ENCODE data around the gene C19orf44.

C19orf44 gene

DNA sequence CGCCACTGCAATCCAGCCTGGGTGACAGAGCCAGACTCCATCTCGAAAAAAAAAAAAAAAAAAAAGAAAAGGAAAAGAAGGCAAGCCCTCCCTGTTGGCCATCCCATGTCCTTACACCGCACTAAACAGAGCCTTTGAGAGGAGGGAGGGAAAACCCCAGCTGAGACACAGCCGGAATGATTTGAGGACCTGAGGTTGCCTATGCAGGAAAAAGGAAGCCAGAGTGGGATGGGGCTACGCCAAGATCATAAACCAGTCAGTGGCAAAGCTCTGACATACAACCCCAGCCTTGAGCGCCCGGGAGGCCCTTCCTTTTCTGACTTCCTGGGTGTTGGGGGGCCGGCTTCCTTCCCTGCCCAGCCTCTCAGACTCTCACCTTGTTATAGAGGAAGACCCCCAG, 58.6 kb downstream of the C19orf44 start:
- H3K4me3 ChIP-seq (ENCODE audit: low read depth, low read length) = no peak overlapping the region
- ChIA-PET CTCF (no interaction called here), POLR2A (no interaction called here)
- no peak for DNase-seq (ENCODE audit: low read depth, low spot score)
- TF ChIP-seq, protein P1, sequence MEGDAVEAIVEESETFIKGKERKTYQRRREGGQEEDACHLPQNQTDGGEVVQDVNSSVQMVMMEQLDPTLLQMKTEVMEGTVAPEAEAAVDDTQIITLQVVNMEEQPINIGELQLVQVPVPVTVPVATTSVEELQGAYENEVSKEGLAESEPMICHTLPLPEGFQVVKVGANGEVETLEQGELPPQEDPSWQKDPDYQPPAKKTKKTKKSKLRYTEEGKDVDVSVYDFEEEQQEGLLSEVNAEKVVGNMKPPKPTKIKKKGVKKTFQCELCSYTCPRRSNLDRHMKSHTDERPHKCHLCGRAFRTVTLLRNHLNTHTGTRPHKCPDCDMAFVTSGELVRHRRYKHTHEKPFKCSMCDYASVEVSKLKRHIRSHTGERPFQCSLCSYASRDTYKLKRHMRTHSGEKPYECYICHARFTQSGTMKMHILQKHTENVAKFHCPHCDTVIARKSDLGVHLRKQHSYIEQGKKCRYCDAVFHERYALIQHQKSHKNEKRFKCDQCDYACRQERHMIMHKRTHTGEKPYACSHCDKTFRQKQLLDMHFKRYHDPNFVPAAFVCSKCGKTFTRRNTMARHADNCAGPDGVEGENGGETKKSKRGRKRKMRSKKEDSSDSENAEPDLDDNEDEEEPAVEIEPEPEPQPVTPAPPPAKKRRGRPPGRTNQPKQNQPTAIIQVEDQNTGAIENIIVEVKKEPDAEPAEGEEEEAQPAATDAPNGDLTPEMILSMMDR (IDR thresholded peaks at IDR 0.05; ENCODE audit: insufficient read depth, low read length, missing control alignments) = no peak

DNA sequence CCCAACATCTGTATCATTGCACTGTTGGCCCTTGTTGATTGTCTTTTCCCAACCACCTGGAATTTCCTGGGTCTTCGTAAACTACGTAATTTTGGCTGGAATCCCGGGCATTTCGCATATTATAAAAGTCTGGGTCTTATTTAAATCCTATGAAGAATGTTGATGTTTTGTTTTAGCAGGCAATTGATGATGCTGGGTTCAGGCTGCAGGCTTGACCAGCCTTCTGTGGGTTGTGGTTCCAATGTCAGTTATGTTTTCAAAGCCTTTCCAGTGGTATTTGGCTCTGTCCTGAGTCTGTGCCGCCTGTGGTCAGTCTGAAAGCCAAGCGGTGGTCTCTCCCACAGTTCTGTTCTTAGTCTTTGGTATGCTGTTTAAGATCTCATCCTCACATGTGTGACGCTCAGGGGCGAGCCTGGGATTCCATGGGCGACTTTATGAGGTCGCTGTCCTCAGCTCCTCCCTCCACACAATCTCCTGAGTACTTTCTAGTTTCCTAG, 63.6 kb downstream of the C19orf44 start:
- no peak overlapping the region for H3K4me3 ChIP-seq (ENCODE audit: low read depth, low read length)
- DNase-seq (ENCODE audit: low read depth, low spot score) = no peak
- ChIA-PET CTCF (no interaction called here), POLR2A (no interaction called here)
- TF ChIP-seq, protein P1 (IDR thresholded peaks at IDR 0.05; ENCODE audit: insufficient read depth, low read length, missing control alignments) = no peak

DNA sequence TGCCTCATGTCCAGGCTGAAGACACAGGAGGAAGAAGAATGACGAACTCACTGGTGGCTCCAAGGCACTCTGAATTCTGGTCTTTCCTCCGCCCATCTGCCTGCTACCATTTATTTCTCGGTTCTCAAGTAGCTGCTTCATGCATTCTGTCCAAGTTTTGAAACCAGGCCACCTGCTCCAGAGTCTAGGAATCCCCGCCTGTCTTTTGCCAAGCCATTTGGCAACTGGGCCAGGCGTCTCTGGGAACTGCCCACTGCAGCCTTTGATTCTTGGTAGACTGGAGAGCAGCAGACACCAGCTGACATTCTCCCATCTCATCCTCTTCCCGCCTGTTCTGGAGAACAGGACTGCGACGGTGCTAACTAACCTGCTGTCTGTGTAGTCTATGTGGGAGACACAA, 65.2 kb downstream of the C19orf44 start:
- no peak overlapping the region for H3K4me3 ChIP-seq (ENCODE audit: low read depth, low read length)
- no peak for DNase-seq (ENCODE audit: low read depth, low spot score)
- TF ChIP-seq, protein P1 (IDR thresholded peaks at IDR 0.05; ENCODE audit: insufficient read depth, low read length, missing control alignments) = no peak
- ChIA-PET CTCF (no interaction called here), POLR2A (no interaction called here)

DNA sequence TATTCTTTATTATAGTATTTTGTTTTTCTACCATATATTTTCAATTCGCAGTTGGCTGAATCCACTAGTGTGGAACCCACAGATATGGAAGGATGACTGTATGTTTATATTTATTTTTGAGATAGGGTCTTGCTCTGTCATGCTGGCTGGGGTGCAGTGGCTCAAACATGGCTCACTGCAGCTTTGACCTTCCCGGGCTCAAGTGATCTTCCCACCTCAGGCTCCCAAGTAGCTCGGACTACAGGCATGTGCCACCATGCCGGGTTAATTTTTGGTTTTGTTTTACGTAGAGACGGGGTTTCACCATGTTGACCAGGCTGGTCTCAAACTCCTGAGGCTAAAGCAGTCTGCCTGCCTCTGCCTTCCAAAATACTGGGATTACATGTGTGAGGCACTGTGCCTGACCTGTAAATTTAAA, 66.4 kb downstream of the C19orf44 start:
- no peak overlapping the region for H3K4me3 ChIP-seq (ENCODE audit: low read depth, low read length)
- no peak for DNase-seq (ENCODE audit: low read depth, low spot score)
- TF ChIP-seq, protein P1 (IDR thresholded peaks at IDR 0.05; ENCODE audit: insufficient read depth, low read length, missing control alignments) = no peak
- POLR2A ChIA-PET = no interaction called here
- CTCF ChIA-PET = interaction anchor here (0.8 kb wide), 1 partner anchor 10 kb away, joined by 3 read pairs; no protein-coding TSS in a partner anchor

DNA sequence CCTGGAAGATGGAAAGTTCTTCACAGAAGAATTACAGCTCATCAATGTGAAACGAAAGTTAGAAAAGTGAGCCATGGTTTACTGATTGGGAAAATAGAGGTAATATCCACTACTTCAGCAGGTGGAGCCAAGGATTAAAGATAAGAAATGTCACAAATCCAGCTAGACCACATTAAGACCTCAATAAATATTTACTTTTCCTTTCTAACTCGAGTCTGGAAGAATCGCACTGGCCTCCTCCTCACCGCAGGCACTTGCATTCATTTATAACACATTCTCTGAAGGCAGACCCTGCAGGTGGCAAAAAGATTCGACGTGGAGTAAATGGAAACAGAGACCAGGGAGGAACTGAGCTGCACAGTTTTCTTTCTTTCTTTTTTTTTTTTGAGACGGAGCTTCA, 68.6 kb downstream of the C19orf44 start:
- POLR2A ChIA-PET = no interaction called here
- TF ChIP-seq, protein P1 (IDR thresholded peaks at IDR 0.05; ENCODE audit: insufficient read depth, low read length, missing control alignments) = no peak
- no peak overlapping the region for H3K4me3 ChIP-seq (ENCODE audit: low read depth, low read length)
- no peak for DNase-seq (ENCODE audit: low read depth, low spot score)
- CTCF ChIA-PET = no interaction called here

DNA sequence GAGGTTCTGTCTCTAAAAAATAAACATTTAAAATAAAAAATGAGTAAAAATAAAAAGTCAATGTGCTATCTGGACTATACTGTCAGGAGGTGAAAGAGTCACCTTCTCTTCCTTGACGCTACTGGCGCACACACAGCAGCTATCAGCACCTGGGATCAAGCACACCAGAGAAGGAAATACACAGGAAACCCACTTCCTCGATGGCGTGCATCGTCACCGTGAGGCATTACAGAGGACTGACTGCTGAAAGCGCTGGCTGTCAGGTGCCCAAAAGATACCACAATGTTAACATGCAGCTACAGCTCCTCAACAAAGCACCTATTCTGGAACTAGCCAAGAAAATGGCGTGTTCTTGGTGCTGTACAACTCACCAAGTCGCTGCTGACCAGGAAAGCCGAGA, 70.0 kb downstream of the C19orf44 start:
- CTCF ChIA-PET = interaction anchor here (1.2 kb wide), 1 partner anchor 8 kb away, joined by 3 read pairs; no protein-coding TSS in a partner anchor
- no peak overlapping the region for H3K4me3 ChIP-seq (ENCODE audit: low read depth, low read length)

More for the DNA sequence above, 70.0 kb downstream of the C19orf44 start:
- POLR2A ChIA-PET = no interaction called here
- DNase-seq (ENCODE audit: low read depth, low spot score) = no peak
- TF ChIP-seq, protein P1 (IDR thresholded peaks at IDR 0.05; ENCODE audit: insufficient read depth, low read length, missing control alignments) = no peak
